ENCODE measurements around the gene TMEM178B.

DNA sequence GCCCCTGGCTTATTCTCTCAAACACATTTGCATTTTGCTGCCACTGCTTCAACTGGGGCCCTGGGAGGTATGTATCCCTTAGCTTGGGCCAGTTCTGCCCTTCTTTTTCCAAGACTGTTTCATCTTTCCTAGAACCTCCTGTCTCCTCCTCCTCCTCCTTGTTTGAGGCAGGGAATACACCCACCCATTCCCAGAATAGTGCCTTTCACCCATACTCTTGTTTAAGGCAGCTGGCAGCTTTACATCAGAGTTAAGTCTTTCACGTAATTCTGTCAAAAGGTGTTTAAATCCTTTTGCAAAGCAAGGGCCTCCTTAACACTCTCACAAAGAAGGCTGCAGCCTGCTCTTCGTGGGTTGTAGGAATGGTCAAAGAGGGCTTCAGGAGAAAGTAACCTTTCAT lies 326.5 kb downstream of the TMEM178B start:
- TF ChIP-seq, protein P1, sequence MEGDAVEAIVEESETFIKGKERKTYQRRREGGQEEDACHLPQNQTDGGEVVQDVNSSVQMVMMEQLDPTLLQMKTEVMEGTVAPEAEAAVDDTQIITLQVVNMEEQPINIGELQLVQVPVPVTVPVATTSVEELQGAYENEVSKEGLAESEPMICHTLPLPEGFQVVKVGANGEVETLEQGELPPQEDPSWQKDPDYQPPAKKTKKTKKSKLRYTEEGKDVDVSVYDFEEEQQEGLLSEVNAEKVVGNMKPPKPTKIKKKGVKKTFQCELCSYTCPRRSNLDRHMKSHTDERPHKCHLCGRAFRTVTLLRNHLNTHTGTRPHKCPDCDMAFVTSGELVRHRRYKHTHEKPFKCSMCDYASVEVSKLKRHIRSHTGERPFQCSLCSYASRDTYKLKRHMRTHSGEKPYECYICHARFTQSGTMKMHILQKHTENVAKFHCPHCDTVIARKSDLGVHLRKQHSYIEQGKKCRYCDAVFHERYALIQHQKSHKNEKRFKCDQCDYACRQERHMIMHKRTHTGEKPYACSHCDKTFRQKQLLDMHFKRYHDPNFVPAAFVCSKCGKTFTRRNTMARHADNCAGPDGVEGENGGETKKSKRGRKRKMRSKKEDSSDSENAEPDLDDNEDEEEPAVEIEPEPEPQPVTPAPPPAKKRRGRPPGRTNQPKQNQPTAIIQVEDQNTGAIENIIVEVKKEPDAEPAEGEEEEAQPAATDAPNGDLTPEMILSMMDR (IDR thresholded peaks at IDR 0.05 in 4 of 5, conservative IDR thresholded peaks at IDR 0.05 in 1 of 5), result no peak
- no peak for TF ChIP-seq POLR2A (IDR thresholded peaks at IDR 0.05)
